Measurements from ENCODE around the gene ATP5ME. TPM values are rescaled to one million over a fixed set of nuclear protein-coding genes. Genes with fewer than 3 reads are reported as not detected.

Gene ATP5ME
- total RNA-seq, 1 donor from 2014 or later: 255 TPM

DNA sequence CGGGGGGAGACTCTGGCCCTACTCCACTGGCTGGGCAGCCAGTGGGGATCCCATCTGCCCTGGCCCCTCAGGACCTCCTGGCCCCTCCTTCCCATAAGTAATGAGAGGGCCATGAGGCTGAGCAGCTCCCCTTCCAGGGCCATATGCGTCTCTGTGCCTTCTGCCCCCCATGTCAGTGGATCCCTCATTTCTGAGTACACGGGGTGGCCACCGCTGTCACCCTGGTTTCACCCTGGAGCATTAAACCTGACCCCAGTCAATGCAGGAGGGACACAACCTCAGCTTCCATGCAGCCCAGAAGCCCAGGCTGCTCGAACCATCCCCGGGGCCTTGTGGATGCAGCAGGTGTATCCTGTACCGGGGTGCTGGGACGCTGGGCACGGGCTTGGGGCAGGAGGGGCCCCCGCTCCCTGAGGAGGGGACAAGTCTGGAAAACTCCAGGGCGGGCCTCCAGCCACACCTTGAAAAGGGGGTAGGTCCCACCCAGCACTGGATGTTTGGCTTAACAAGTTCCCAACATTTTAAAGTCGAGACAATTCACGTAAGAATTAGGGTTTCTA, 24.2 kb downstream of the ATP5ME start:
- H3K9me3 ChIP-seq (ENCODE audit: insufficient read depth, low read depth, low read length): no peaks in the 10 kb centered on the region
- Mint-ChIP-seq H3K27me3 (ENCODE audit: low read depth, unreplicated experiment) (peaks cover 19% of the 10 kb centered on the region), H3K4me3 (ENCODE audit: unreplicated experiment) (no peak overlapping the region), H3K9me3 (ENCODE audit: unreplicated experiment) (peaks cover 3% of the 10 kb centered on the region), H3K4me1 (ENCODE audit: low read depth, unreplicated experiment) (no peaks in the 10 kb centered on the region), H3K27ac (ENCODE audit: unreplicated experiment) (no peak overlapping the region), H3K36me3 (ENCODE audit: low read depth, unreplicated experiment) (peaks cover 2% of the 10 kb centered on the region)
- no peaks in the 10 kb centered on the region for H3K79me2 ChIP-seq (ENCODE audit: insufficient read depth, low read length)
- TF ChIP-seq, protein P1, sequence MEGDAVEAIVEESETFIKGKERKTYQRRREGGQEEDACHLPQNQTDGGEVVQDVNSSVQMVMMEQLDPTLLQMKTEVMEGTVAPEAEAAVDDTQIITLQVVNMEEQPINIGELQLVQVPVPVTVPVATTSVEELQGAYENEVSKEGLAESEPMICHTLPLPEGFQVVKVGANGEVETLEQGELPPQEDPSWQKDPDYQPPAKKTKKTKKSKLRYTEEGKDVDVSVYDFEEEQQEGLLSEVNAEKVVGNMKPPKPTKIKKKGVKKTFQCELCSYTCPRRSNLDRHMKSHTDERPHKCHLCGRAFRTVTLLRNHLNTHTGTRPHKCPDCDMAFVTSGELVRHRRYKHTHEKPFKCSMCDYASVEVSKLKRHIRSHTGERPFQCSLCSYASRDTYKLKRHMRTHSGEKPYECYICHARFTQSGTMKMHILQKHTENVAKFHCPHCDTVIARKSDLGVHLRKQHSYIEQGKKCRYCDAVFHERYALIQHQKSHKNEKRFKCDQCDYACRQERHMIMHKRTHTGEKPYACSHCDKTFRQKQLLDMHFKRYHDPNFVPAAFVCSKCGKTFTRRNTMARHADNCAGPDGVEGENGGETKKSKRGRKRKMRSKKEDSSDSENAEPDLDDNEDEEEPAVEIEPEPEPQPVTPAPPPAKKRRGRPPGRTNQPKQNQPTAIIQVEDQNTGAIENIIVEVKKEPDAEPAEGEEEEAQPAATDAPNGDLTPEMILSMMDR (IDR thresholded peaks at IDR 0.05; ENCODE audit: insufficient read depth, low read depth, low read length): no peak
- TF ChIP-seq EZH2 (IDR thresholded peaks at IDR 0.05; ENCODE audit: insufficient read depth, low read length): no peak
- peaks cover 4% of the 10 kb centered on the region for H3K27me3 ChIP-seq (ENCODE audit: insufficient read depth, low read length)
- DNase-seq (ENCODE audit: low read depth): no peak
- H3K4me3 ChIP-seq (ENCODE audit: insufficient read depth, low read depth, low read length): no peak overlapping the region
- H3K4me2 ChIP-seq (ENCODE audit: low read length): no peak overlapping the region
- no peak for FAIRE-seq
- no peaks in the 10 kb centered on the region for H3K36me3 ChIP-seq (ENCODE audit: insufficient read depth, low read length)
- H3K27ac ChIP-seq (ENCODE audit: low read depth, low read length): no peak overlapping the region
- H3K9ac ChIP-seq (ENCODE audit: low read length): no peak overlapping the region
- H3K4me1 ChIP-seq (ENCODE audit: insufficient read depth, low read length): no peaks in the 10 kb centered on the region
- H2AFZ ChIP-seq (ENCODE audit: low read depth, low read length): no peak overlapping the region
- no peaks in the 10 kb centered on the region for H4K20me1 ChIP-seq (ENCODE audit: insufficient read depth, low read length)

DNA sequence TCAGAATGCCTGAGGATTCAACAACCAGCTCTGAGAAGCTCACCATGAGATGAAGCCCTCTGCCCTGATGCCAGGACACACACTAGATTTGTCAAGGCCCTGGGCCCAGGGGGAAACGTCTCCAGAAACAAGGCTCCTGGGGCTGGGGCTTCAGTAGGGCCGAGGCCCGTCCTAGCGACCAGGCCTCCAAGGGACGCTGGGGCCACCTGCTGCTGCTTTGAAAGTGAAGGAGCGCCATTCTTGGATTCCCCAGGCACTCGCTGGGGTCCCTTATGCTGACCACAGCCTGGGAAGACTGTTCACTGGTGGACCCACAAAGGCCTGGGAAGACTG, 24.8 kb downstream of the ATP5ME start:
- peaks cover 2% of the 10 kb centered on the region for H3K36me3 Mint-ChIP-seq (ENCODE audit: low read depth, unreplicated experiment)
- peaks cover 4% of the 10 kb centered on the region for H3K27me3 ChIP-seq (ENCODE audit: insufficient read depth, low read length)
- no peak overlapping the region for H3K4me3 ChIP-seq (ENCODE audit: insufficient read depth, low read depth, low read length)
- H3K27ac ChIP-seq (ENCODE audit: low read depth, low read length): no peak overlapping the region
- H3K4me3 Mint-ChIP-seq (ENCODE audit: unreplicated experiment): no peak overlapping the region
- DNase-seq (ENCODE audit: low read depth) (no peak), FAIRE-seq (no peak)
- H3K36me3 ChIP-seq (ENCODE audit: insufficient read depth, low read length): no peaks in the 10 kb centered on the region
- TF ChIP-seq EZH2 (IDR thresholded peaks at IDR 0.05; ENCODE audit: insufficient read depth, low read length): no peak
- TF ChIP-seq, protein P1 (IDR thresholded peaks at IDR 0.05; ENCODE audit: insufficient read depth, low read depth, low read length): no peak
- peaks cover 19% of the 10 kb centered on the region for H3K27me3 Mint-ChIP-seq (ENCODE audit: low read depth, unreplicated experiment)
- H3K27ac Mint-ChIP-seq (ENCODE audit: unreplicated experiment): no peak overlapping the region
- no peaks in the 10 kb centered on the region for H3K4me1 Mint-ChIP-seq (ENCODE audit: low read depth, unreplicated experiment)
- no peak overlapping the region for H2AFZ ChIP-seq (ENCODE audit: low read depth, low read length)
- no peaks in the 10 kb centered on the region for H3K79me2 ChIP-seq (ENCODE audit: insufficient read depth, low read length)
- no peaks in the 10 kb centered on the region for H4K20me1 ChIP-seq (ENCODE audit: insufficient read depth, low read length)
- peaks cover 3% of the 10 kb centered on the region for H3K9me3 Mint-ChIP-seq (ENCODE audit: unreplicated experiment)
- no peak overlapping the region for H3K9ac ChIP-seq (ENCODE audit: low read length)
- H3K4me2 ChIP-seq (ENCODE audit: low read length): no peak overlapping the region
- H3K4me1 ChIP-seq (ENCODE audit: insufficient read depth, low read length): no peaks in the 10 kb centered on the region
- H3K9me3 ChIP-seq (ENCODE audit: insufficient read depth, low read depth, low read length): no peaks in the 10 kb centered on the region

DNA sequence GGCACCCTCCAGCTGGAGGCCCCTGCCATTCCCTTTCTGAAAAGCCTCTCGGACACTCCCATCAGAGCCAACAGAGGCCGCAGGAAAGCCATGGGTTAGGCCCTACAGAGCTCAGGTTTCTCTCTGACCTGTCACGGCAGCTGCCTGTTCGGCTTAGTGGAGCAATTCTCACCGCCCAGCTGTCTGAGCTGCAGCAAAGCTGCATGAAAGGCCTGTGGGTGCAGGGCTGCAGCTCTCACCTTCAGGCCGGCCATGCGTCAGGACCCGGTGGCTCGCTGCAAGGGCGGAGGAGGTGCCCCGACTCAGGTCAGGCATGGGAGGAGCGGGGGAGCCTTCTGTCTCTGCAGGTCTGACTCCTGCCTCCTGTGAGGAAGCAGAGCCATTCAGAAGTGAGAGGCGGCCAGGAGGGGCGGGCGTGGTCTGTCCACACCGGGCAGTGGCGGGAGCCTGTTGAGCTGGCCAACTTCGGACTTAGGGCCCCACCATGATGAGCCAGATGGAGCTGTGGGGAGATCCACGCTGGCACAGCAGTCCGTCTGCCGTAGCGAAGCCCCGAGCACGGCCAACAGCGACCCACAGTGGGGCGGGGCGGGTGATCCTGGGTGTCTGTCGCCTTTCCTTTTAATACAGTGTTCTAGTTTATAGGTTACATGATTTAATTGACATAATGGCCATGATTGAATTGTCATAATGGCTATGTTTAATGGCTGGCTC, 25.3 kb downstream of the ATP5ME start:
- Histone ChIP-seq H3K27ac (ENCODE audit: low read depth, low read length) (no peak overlapping the region), H3K4me1 (ENCODE audit: insufficient read depth, low read length) (no peaks in the 10 kb centered on the region), H3K36me3 (ENCODE audit: insufficient read depth, low read length) (no peaks in the 10 kb centered on the region), H3K79me2 (ENCODE audit: insufficient read depth, low read length) (no peaks in the 10 kb centered on the region), H3K4me3 (ENCODE audit: insufficient read depth, low read depth, low read length) (no peak overlapping the region), H3K27me3 (ENCODE audit: insufficient read depth, low read length) (peaks cover 4% of the 10 kb centered on the region), H2AFZ (ENCODE audit: low read depth, low read length) (no peak overlapping the region), H4K20me1 (ENCODE audit: insufficient read depth, low read length) (no peaks in the 10 kb centered on the region), H3K9me3 (ENCODE audit: insufficient read depth, low read depth, low read length) (no peaks in the 10 kb centered on the region), H3K4me2 (ENCODE audit: low read length) (no peak overlapping the region), H3K9ac (ENCODE audit: low read length) (no peak overlapping the region)
- Mint-ChIP-seq H3K27ac (ENCODE audit: unreplicated experiment) (no peak overlapping the region), H3K27me3 (ENCODE audit: low read depth, unreplicated experiment) (peaks cover 19% of the 10 kb centered on the region), H3K4me1 (ENCODE audit: low read depth, unreplicated experiment) (no peaks in the 10 kb centered on the region), H3K9me3 (ENCODE audit: unreplicated experiment) (peaks cover 3% of the 10 kb centered on the region), H3K4me3 (ENCODE audit: unreplicated experiment) (no peak overlapping the region), H3K36me3 (ENCODE audit: low read depth, unreplicated experiment) (peaks cover 2% of the 10 kb centered on the region)
- FAIRE-seq (no peak), DNase-seq (ENCODE audit: low read depth) (no peak)
- TF ChIP-seq, protein P1 (IDR thresholded peaks at IDR 0.05; ENCODE audit: insufficient read depth, low read depth, low read length): no peak
- TF ChIP-seq EZH2 (IDR thresholded peaks at IDR 0.05; ENCODE audit: insufficient read depth, low read length): no peak

Data from astrocyte (in vitro differentiated cells and primary cell).